Limb (tissue), 2 donors: ENCODE measurements around the gene CHD2.

ENCODE experiments used
- DNase-seq, 2 donors: peaks; one replicate each; pipeline ENCODE4 v3.0.0-alpha.2; 2016; ENCODE audit errors: extremely low spot score in 2 of 2

The CHD2 gene

GRCh38 chr15:92885224-92886041, 14.7 kb upstream of the CHD2 start:
- no peak for DNase-seq

GRCh38 chr15:92886042-92886537, 14.0 kb upstream of the CHD2 start:
- DNase-seq: no peak

DNA sequence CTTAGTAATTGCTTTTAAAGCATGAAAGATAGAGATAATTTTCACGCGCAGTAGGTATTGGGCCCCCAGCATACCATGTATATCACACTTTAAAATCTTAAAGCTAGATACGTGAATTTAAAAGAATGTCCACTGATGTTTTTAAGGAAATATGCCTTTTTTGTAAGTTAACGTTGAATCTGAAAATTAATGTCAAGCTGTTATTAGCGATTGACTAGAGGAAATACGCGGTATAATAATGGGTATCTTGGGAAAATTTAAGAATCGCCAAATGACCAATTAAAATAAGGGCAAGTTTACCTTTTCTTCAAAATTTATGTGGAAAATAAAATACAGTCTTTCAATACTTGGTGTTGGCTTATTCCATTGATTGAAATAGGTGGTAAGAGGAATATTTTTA, 13.3 kb upstream of the CHD2 start:
- no peak for DNase-seq

- DNase-seq: no peak
Measured at GRCh38 chr15:92887869-92888268, 12.3 kb upstream of the CHD2 start.

DNA sequence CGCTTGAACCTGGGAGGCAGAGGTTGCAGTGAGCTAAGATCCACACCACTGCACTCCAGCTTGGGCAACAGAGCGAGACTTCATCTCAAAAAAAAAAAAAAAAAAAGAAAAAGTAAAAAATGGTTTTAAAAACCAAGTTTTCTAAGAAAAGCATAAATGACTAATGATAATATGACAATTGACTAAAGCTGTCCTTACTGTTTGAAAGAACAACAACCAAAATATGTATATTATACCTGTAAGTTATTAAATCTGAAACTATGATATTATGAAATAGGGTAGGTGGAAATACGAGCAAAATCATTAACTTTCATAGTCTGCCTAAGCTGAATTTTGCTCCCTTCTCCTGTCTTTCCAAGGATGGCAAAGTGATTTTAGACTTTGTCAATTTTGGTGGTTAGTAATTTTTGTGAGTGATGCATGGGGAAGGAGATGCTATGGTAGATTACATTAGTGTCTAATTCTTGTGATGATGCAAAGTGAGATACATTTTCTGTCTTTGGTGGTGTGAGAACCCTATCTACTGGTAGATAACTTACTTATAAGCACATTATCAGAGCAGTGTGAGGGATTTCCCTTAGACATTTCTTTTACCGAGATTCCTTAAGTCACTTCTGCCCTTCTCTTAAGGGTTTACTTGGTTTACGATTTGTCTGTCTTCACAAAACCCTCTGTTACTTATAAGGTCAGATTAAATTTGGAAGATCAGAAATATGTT, 10.6 kb upstream of the CHD2 start:
- no peak for DNase-seq

- DNase-seq: no peak
Measured at GRCh38 chr15:92891533-92892200, 8.5 kb upstream of the CHD2 start.

DNA sequence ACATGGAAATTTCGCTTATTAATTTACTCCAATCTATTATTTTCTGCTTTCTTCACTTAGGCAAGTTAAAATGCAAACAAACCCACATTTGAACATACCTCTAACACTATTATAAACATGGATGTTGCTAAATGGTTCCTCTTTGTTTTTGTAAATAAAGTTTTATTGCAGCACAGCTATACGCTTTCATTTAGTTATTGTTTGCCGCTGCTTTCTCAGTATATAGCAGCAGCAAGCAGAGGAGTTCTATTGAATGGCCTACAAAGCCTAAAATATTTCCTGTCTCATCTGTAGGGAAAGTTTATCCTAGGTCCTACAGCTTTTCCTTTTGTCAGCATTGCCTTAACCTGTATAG, 7.9 kb upstream of the CHD2 start:
- DNase-seq: no peak

DNA sequence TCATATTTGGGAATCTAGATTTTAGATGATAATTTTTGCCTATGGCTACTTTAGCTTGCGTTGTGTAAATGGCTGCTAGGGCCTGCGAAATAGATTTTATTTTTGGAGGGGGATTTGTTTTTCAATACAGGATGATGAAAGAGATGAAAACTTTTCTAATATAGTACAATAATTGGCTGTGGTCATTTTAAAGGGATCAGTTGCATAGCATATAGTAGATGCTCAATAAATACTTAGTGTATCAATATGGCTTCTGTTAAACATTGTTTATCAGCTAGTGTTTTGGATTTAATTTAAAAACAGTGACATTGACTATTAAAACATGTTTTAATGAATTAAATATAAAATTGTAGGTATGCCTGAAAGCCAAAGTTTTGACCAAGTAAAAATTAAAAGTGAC, 6.9 kb upstream of the CHD2 start:
- no peak for DNase-seq

- DNase-seq: no peak
Measured at GRCh38 chr15:92896561-92896960, 3.6 kb upstream of the CHD2 start.

DNA sequence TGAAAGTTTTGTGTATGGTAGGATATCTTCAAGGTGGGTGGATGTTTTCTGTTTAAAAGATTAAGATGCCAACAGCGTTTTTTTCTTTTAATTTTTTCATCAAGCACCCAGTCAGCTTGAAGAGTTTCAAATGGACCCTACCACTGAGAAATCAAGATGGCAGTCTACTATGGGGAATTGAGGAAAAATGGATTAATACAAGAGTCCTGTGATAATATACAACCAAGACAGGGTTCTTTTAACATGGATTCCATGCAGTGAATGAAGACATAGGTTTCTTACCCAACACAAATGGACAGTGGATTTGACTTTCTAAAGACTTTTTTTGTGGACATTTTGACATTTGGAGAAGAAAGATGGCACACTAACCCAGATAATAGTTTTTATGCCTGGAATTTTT, 2.5 kb upstream of the CHD2 start:
- no peak for DNase-seq

GRCh38 chr15:92898988-92899582, 1.0 kb upstream of the CHD2 start:
- no peak for DNase-seq

- DNase-seq: no peak
Measured at GRCh38 chr15:92899601-92899947, 550 bp upstream of the CHD2 start.

DNA sequence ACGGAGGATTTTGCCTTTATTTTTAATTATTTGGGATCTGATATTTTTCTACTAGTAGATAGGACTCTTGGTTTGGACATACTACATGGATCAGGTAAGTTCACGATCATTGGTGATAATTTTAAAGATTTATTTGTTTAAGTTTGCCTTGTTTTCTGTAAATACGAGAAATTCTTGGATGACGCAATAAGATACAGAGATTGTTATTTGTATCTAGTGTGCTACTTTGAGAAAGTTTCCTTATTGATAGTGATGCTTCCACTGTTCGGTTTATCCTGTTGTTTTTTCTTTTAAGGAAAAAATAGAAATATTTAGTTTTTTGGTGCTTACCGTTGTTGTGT, 577 bp downstream of the CHD2 start:
- no peak for DNase-seq

DNA sequence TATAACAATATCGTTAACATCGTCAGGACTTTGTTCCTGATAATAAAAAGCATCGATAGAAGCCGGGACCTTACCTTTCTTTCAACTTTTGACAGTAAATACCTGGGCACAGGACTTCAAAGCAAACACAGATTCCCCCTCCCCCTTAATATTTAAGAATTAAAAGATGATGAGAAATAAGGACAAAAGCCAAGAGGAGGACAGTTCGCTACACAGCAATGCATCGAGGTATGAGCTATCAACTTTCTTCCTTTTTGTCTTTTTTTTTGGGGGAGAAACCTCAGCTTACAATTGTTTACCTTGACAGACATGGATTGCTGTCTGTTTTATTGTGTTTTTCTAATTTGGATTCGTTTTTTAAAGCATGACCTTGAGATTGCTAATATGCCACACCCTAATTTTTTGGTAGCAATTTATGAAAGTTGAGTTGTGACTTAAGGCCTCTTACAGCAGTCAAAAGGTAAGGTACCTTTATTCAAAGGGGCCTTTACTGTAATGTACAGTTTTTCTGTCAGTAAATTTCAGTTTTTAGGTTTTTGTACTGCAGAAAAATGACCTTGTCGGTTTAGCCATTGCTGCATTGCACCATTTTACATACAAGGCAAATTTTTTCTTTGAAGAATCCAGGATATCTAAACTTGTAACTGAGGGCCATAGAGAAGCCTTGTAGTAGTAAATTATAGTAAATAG, 1.1 kb downstream of the CHD2 start:
- DNase-seq: no peak

DNA sequence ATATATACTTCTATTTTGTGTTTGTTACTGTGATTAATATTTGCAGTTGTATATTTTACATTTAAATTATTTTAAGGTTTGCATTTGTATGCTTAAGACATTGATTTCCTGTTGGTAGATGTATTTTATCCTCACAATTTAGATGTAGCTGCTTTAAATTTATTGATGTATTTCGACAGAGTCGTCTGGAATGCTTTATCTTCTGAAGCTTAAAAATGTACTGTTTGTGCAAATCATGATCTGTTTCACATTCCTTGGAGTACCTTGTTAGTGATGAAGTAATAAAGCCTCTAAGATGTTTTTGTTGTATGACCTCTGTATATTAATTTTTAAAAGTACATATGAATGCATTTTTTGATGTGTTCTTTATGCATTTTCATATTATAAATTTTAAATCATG, 1.9 kb downstream of the CHD2 start:
- no peak for DNase-seq

GRCh38 chr15:92902737-92903593, 2.8 kb downstream of the CHD2 start:
- no peak for DNase-seq

DNA sequence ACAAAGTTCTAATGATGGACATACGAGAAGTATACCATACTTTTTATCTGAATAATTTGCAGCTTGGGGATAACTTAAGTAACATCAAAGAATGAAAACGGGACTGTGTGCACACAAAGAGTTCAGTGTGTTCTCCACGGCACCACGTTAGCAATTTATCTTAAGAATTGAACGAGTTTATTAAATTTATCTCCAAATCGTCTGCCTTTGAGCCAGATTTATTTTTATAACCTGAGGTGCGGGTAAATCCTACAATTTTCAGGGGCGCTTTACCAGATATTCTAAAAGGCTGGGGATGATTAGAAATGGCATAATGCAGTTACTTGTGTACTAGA, 3.5 kb downstream of the CHD2 start:
- DNase-seq: no peak

DNA sequence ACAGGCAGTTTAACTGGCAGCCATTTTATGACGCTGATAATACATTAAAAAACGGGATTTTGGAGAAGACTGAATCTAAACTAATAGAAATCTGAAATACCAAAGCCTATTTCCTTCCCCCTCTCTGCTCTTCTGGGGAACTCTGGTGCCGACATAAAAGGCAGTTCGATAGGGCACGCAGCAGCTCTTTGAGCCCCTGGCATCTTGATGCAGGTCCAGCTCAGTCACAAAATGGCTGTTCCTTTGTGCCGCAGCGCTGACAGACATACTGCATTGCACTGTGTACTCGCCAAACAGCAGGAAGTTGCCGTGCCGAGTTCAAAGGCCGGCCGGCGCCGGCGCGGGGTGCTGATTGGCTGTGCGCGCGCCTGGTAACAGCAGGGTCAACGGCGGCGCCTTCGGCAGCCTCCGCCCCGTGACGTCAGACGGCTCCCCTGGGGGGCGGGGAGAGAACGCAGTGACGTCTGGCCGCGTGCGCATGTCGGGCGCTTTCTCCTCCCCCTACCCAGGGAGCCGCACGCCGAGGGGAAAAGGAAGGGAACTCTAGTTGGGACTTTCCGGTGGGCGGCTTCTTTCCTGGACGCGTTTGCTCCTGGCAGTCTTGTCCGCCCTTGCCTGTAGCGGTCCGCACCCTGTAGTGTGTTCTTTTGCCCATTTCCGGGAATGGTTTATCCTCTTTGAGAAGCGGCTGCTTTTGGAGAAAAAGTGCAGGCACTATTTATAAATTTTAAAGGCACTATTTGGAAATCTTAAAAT, 4.0 kb downstream of the CHD2 start:
- peak; percentile 98 to 100 for DNase-seq

- no peak for DNase-seq
Measured at GRCh38 chr15:92904722-92905571, 4.8 kb downstream of the CHD2 start.
